ENCODE results near the gene CCNE1. TPM values are rescaled to one million over a fixed set of nuclear protein-coding genes. Genes with fewer than 3 reads are reported as not detected.

The CCNE1 gene
- total RNA-seq, 6 experiments from 2014 or later: 5.6 to 7.0 (median 6.5) TPM

DNA sequence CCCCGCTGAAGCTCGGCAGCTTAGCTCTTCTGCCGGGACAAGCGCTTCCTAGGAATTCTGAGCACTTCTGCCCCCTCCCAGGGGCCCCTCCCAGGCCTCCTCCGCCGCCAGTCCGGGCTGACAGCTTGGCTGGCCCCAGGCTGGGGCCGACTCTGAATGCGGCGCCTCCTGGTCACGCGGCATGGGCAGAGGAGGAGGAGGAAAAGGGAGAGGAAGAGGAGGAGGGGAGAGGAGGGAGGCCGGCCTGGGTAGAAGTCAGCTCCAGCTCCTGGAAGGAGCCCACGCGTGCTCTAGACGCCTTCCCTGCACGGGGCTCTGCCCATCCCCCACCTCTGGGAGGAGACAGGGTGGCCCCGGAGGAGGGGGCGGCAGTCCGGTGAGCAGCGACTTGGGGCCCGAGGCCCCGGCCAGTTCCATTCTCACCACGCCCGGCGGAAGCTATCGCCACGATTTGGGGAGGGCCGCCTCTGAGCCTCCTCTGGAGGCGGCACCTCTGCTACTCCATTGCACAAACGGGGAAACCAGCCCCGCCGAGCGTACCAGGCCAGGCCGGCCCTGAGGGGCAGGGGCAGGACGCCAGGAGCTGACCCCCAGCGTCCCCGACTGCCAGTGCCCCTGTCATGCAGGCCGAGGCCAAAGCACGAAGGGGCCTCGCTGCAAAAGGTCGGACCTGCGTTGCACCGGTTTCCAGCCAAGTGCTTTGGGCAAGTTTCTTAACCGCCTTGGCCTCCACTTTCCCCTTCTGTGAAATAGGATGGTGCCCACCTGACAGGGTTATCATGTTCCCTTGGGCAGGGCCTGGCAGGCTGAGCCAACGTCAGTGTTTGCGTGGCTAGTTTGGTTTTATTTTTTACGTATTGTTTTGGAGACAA, 31.6 kb downstream of the CCNE1 start:
- Mint-ChIP-seq H3K9me3 (no peaks in the 10 kb centered on the region), H3K4me3 (peak overlapping the region; percentile 74), H3K4me1 (ENCODE audit: low read depth) (peaks cover 28% of the 10 kb centered on the region), H3K27me3 (ENCODE audit: insufficient read depth) (peaks cover 18% of the 10 kb centered on the region), H3K36me3 (ENCODE audit: low read depth) (no peaks in the 10 kb centered on the region), H3K27ac (no peak overlapping the region)
- no peak for DNase-seq
- TF ChIP-seq, protein P1, sequence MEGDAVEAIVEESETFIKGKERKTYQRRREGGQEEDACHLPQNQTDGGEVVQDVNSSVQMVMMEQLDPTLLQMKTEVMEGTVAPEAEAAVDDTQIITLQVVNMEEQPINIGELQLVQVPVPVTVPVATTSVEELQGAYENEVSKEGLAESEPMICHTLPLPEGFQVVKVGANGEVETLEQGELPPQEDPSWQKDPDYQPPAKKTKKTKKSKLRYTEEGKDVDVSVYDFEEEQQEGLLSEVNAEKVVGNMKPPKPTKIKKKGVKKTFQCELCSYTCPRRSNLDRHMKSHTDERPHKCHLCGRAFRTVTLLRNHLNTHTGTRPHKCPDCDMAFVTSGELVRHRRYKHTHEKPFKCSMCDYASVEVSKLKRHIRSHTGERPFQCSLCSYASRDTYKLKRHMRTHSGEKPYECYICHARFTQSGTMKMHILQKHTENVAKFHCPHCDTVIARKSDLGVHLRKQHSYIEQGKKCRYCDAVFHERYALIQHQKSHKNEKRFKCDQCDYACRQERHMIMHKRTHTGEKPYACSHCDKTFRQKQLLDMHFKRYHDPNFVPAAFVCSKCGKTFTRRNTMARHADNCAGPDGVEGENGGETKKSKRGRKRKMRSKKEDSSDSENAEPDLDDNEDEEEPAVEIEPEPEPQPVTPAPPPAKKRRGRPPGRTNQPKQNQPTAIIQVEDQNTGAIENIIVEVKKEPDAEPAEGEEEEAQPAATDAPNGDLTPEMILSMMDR (IDR thresholded peaks at IDR 0.05): no peak

DNA sequence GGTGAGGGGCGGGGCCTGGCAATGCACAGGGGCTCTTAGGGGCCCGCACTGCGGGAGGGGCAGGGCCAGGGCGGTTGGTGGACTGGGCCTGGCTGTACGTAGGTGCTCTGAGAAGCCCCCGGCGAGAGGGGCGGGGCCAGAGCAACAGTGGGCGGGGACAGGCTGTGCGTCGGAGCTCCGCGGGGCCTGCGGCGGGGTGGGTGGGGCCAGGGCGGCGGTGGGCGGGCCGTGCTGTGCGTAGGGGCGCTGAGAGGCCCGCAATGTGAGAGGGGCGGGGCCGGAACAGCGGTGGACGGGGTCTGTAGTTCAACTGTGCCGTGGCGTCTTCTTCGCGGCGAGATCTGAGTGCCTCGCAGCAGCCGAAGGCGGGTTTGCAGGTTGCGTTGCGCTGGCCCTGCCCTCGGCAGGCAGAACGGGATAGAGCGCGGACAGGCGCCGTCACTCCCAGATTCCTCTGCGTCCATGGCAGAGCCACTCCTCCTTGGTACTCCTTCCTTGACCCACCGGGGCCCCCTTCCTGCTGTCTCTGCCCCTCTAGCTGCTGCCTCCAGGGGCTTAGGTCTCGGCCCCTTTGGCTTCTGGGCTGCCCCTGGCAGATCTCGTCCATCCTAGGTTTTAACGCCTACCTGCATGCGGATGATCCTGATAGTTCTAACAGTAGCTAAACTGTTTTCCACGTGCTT, 33.2 kb downstream of the CCNE1 start:
- Mint-ChIP-seq H3K9me3 (no peaks in the 10 kb centered on the region), H3K4me1 (ENCODE audit: low read depth) (peaks cover 28% of the 10 kb centered on the region), H3K4me3 (peak overlapping the region; percentile 90), H3K36me3 (ENCODE audit: low read depth) (no peaks in the 10 kb centered on the region), H3K27me3 (ENCODE audit: insufficient read depth) (peaks cover 13% of the 10 kb centered on the region; the same call in 1 of the 2 replicates), H3K27ac (peak overlapping the region; percentile 78)
- TF ChIP-seq, protein P1 (IDR thresholded peaks at IDR 0.05): no peak; the same call in 1 of the 2 replicates
- peak; percentile 81 for DNase-seq

DNA sequence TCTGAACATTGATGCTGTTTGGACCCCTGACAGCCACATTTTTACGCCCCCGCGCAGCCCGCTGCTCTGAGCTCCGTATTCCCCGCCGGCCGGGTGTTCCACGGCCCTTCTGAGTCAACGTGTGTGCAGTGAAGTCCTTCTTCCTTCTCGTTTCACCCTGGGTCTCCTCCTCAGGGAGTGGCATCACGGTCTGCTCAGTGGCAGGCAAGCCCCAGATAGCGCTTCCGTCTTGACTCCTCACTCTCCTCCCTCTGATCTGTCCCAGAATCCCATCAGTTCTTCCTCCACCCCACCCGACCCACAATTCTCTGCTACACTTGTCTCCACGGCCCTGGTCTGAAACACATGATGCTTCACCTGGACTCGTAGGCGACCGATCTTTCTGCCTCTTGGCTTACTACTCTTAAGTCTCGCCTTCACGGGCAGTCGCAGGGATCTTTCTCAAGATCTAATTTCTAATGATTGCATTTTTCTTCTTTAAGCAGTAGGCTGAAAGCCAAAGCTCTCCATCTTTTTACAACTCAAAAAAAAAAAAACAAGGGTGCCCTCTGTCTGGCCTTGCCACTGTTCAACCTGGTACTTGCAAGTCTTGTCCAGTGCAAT, 33.9 kb downstream of the CCNE1 start:
- DNase-seq: peak; percentile 14
- H3K27me3 Mint-ChIP-seq (ENCODE audit: insufficient read depth): peaks cover 16% of the 10 kb centered on the region; the same call in 1 of the 2 replicates
- H3K27ac Mint-ChIP-seq: peak overlapping the region; percentile 78
- peak overlapping the region; percentile 90 for H3K4me3 Mint-ChIP-seq
- H3K4me1 Mint-ChIP-seq (ENCODE audit: low read depth): peaks cover 24% of the 10 kb centered on the region
- no peaks in the 10 kb centered on the region for H3K9me3 Mint-ChIP-seq
- TF ChIP-seq, protein P1 (IDR thresholded peaks at IDR 0.05): no peak
- H3K36me3 Mint-ChIP-seq (ENCODE audit: low read depth): no peaks in the 10 kb centered on the region

DNA sequence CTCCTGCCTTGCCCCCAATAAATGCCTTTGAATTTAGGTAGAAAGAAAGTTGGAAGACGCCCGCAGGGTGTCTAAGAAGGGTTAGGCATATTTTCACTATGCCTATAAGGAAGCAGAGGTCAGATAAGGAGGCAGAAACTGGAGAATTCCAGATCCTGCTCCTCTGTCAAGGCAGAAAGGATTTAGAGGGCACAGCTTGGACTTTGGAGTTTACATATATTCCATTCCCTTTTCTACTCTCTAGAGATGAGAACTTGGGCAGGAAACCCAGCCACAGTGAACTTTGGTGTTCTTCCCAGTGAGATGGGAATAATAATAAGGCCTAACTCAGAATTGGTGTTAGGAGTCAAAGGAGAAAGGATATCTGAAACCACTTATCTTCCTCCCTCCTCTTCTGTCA, 37.4 kb downstream of the CCNE1 start:
- Mint-ChIP-seq H3K36me3 (ENCODE audit: low read depth) (no peaks in the 10 kb centered on the region), H3K27ac (no peak overlapping the region), H3K27me3 (ENCODE audit: insufficient read depth) (peaks cover 18% of the 10 kb centered on the region; the same call in 1 of the 2 replicates), H3K9me3 (no peaks in the 10 kb centered on the region), H3K4me3 (no peak overlapping the region), H3K4me1 (ENCODE audit: low read depth) (peaks cover 11% of the 10 kb centered on the region)
- TF ChIP-seq, protein P1 (IDR thresholded peaks at IDR 0.05): no peak
- DNase-seq: no peak

DNA sequence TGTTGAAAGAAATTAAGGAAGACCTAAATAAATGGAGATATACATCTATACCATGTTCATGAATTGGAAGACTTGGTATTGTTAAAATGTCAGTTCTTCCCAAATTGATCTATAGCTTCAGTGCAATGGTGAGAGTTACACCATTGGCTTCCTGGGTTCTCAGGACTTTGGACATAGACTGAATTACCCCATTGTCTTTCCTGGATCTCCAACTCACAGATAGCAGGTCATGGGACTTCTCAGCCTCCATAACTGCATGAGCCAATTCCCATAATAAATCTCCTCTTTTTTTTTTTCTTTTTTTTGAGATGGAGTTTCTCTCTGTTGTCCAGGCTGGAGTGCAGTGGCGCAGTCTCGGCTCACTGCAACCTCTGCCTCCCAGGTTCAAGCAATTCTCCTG, 38.7 kb downstream of the CCNE1 start:
- Mint-ChIP-seq H3K27me3 (ENCODE audit: insufficient read depth) (peaks cover 18% of the 10 kb centered on the region), H3K36me3 (ENCODE audit: low read depth) (no peaks in the 10 kb centered on the region), H3K9me3 (no peaks in the 10 kb centered on the region), H3K4me1 (ENCODE audit: low read depth) (peaks cover 8% of the 10 kb centered on the region), H3K4me3 (no peak overlapping the region), H3K27ac (no peak overlapping the region)
- DNase-seq: no peak
- TF ChIP-seq, protein P1 (IDR thresholded peaks at IDR 0.05): no peak
